Activated gamma-delta T cell (primary cell): ENCODE measurements around the gene NPR2.

Experiments
- DNase-seq: peaks from one replicate; lab custom pipeline; 2025; lab: John Stamatoyannopoulos, UW
- total RNA-seq, 2 donors: gene quantifications; one replicate each; lab custom pipeline; 2026; lab: John Stamatoyannopoulos, UW

NPR2 gene
- 8.8 to 9.6 reads per million in 2 donors for total RNA-seq

DNA sequence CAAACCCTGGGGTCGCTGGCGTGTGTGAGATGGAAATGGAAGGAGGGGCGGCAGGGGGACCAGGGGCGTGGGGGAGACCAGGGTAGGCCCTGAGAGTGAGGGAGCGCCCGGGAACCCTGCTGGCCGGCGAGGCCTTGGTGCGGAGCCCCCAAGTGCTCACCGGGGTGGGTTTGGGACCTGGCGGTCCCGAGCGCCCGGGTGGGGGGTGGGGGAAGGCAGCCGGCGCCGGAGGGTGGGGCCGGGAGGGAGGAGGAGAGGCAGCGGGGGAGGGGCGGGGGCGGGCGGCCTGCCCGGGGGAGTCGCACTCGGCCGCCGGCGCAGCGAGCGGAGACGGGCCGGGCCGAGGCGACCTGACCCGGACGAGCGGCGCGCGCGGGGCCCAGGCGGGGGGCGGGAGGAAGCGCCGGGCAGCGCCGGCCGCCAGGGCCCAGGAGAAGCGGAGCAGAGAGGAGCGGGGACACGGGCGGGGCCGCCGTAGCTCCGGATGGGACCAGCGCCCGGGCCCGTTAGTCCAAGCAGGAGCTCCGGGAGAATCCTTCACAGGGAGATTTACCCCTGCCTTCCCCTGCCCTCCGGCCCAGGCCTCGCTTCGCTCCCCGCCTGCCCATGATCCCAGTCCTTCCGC, at the start of gene NPR2:
Gene NPR2, plus strand, starts transcription at position 295 of the 625 bp plus-strand sequence. CDS start 818 bp downstream, outside the sequence.
- no peak for DNase-seq

DNA sequence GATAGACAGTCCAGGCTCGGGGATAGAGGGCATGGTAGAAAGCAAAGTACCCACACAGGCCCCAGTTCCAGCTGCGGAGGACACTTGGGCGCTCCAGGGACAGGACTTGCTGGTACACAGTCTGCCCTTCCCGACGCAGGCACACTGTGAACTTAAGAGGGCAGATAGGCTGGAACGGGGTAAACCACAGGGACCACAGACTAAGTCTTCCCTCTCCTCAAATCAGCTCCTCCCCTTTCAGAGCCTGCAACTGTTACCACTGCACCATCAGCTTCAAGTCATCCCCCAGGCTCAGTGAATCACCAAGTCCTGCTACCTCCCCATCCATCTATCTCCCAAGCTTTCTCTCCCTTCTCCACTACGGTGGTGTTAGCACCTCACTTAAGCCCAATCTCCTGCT, 49.7 kb upstream of the NPR2 start:
- no peak for DNase-seq

DNA sequence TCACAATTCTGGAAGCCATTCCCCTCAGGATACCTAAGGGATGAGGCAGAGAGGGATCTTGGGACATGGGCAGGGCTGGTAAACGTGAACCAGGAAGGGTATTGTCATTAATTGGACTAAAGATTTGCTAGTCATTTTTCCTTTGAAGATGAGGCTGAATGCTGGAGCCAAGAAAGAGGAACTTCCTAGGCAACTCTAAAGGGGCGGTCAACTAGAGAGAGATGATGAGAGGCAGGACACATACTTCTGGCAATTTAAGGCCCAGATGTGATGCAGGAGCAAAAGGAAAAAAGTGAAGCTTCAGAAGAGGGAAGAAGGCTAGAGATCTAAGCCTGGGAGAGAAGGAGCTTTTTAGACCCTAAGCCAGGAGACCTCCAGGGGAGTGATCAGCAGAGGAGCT, 47.9 kb upstream of the NPR2 start:
- no peak for DNase-seq

DNA sequence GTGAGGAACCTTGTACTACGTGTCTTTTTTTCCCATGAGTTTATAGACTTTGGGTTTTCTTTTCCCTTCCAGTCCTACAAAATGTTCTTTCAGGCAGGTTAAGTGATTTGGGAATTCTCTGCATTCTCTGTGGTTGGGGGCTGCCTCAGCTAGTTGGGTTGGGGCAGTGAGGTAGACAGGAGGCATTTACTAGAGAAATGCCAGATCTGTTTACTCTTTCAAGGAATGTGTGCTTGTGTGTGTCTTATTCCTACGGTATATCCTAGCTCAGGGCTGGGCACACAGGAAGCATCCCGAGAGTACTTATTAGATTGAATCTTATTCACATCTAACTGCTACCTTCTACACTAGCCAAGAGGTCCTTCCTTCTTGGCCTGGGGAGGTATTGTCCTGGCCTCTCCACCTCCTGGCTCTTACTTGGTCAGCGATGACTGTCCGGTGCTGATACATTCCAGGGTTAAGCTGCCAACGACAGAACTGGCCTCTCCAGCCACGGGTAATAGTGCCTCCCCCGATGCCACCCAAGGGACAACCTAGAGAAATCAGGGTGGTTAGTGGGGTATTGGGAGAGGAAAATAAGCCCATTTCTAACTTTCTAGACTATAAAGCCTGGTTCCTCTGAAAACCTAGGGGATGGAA, 47.4 kb upstream of the NPR2 start:
- DNase-seq: no peak

DNA sequence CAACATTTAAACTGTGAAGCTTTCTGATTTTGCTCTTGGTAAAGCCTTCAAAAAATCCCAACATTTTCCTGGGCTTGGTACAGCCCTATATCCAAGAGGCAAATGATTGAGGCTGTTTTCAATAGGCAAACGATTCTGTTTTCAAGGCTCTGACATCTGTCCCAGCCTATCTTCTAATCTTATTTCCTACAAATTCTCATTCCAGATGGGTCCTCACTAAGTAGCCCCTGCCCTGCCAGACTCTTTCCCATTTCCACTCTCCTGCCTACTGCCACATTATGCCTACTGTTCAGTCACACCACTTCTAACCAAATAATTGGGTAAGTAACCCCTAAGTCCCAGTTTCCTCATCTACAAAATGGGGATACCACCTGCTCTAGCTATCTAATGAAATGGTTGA, 45.8 kb upstream of the NPR2 start:
- DNase-seq: no peak

DNA sequence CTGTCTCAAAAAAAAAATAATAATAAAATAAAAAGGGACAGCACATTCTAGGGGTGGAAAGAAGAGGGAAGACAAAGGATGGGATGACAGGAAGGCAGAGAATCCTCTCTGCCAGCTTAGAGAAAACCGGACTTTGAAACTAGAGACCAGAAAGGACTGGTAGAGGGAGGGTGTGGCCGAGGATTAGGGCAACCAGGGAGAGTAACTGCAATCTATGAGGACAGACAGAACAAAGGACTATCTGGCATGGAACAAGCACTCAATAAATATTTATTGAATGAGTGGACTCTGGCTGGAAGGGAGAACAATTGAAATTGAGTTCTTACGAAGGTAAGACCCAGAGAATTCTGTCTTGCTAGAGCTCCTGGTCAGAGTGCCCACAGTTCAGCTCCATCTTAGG, 44.8 kb upstream of the NPR2 start:
- no peak for DNase-seq

DNA sequence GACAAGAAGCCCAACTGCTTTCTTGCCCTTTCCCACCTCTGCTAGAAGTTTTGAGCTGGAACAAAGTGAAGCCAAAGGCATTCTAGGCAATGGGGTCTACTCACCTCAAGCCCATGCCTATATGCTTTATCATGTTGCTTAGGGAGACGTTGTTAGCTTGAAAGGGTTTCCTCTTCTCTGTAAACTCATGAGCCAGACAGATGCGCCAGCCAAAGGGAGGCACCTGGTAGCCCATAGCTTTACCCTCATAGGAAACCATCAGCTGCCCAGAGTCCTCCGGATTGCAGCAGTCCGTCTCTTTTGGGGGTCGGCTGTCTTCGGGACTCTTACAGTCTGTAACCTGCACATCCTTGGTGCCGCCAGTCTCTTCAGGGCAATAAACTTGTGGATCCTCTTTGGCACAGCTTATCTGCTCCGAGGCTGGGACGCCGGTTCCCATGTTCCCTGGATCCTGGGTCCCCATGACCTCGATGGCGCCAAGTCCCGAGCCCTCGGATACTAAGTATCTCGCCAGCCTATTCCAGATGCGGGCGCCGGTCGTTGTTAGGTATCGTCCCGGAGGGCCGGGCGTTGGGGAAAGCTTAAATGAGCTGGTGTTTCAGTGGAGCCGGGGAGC, 43.0 kb upstream of the NPR2 start:
- DNase-seq: no peak

DNA sequence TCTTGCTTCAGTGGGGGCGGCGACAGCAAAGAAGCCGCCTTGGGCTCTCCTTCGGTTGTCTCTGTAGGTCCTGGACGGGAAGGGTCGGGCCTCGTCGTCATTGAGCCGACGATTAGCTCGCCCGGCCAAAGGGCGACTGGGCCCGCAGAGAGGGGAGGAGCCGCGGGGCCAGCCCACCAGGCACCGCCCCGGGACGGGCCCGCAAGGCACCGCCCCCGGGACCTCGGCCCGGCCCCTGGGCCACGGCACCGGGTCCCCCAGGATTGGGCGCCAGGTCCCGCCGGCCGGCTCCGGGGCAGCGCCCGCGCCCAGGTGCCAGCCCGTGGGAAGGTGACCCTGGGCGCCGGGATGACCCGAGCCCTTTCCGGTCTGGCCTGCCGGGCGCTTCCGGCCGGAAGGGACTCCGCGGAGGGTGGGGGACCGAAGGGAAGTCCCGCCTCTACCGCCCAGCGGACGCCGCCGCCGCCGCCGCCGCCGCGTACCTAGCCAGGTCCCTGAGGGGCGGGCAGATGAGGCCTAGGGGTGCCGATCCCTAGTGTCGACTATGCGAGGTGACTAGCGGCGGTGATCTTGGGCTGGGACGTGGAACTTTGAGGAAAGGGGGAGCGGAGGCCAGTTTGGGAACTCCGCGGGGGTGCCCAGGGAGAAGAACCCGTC, 42.4 kb upstream of the NPR2 start, which contains the start of the genes GBA2 and RGP1:
Gene GBA2, minus strand, starts transcription at position 371 of the 657 bp plus-strand sequence. CDS start 524 bp downstream, outside the sequence.
Gene RGP1, plus strand, starts transcription at position 430 of the 657 bp plus-strand sequence. CDS start 469 bp downstream, outside the sequence.
- DNase-seq: peak; percentile 61

DNA sequence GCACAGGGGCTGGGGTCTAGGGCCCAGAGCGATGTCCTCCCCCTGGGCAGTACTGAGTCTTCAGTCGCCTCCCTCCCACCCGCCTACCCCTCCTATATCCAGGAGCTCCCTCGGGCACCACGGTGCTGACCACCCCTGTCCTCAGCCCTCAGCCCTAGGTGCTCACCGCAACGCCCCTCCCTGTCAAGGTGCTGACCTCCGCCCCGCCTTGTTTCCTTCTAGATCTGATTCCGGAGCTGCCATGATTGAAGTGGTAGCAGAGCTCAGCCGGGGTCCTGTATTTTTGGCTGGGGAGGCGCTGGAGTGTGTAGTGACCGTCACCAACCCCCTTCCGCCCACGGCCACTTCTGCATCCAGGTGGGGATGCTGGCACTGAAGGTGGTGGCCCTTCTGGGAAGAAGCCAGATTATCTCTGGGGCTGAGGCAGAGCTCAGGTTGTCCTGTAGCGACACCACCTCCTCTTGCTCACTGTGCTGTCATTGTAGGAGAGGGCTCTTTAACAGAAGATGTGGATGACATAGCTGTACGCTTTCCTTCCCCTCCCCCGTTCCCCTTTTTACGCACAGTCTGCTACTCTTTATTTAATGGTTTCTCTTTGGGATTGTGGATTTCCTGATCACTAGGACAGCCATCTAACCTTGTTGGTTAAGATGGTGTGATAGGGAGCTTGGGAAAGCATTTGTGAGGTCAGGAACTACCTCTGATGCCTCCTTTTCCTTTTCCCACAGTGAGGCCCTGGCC, 41.7 kb upstream of the NPR2 start:
- DNase-seq: no peak

DNA sequence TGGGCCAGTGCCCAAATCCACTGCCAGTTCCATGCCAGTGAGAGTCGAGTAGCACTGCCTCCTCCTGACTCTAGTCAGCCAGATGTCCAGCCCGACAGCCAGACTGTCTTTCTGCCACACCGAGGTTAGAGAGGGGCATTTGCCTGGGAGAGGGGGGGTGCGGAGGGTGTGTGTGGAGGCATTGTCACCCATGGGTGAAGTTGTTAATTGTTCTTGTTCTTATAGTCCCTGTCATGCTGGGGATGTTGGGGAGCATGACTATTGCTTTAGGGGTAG, 41.2 kb upstream of the NPR2 start:
- DNase-seq: no peak

DNA sequence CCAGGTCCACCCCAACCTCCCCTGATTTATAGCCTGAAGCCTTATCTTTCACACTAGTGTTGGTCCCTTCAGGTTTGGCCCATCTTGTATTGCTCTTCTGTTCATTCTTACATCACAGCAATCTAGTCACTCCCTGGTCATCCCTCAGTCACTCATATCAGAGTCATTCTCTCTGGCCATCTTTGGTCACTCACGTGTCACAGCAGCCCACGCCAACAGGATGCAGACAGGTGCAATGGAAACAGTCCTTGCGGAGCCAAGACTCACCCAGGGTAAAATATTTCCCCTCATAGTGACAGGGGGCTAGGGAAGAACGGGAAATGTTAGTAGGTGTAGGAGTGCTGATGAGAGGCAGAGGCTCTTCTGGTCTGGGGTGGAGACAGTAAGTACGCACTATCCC, 37.9 kb upstream of the NPR2 start:
- no peak for DNase-seq

DNA sequence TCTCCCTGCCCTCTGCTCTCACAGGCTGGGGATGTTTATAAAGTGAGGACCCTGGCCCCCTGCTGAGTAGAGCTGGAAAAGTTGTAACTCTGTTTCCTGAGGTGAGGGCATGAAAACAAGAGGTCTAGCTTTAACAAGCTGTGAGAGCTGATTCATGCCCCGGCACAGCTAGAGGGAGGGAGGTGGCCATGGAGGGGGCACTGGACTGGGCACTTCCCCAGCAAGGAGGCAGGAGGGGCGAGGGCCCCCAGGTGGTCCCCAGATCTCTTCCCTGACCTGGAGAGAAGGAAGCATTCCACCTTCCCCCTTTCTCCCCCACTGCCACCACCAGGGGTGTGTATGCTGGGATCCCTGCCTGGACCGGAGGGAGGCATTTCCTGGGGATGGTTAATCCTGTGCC, 37.1 kb upstream of the NPR2 start, which contains the start of gene MSMP:
Gene MSMP, minus strand, starts transcription at position 13 of the 400 bp plus-strand sequence. CDS start 147 bp downstream, outside the sequence.
- DNase-seq: no peak

DNA sequence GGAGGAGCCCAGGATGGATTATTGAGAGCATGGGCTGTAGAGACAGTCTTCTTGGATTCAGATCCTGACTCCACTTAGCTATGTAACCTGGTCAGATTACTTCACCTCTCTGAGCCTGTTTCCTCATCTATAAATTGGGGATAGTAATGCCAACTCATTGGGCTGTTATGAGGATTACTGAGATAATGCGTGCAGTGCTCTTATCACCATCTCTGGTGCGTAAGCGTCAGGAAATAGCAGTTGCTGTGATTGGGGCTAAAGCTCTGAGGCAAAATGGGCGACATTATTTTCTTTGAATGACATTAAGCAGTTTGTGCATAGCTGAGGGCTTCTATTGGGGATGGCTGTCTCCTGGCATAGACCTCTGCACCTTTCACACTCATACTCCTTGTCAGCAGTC, 36.3 kb upstream of the NPR2 start:
- no peak for DNase-seq

DNA sequence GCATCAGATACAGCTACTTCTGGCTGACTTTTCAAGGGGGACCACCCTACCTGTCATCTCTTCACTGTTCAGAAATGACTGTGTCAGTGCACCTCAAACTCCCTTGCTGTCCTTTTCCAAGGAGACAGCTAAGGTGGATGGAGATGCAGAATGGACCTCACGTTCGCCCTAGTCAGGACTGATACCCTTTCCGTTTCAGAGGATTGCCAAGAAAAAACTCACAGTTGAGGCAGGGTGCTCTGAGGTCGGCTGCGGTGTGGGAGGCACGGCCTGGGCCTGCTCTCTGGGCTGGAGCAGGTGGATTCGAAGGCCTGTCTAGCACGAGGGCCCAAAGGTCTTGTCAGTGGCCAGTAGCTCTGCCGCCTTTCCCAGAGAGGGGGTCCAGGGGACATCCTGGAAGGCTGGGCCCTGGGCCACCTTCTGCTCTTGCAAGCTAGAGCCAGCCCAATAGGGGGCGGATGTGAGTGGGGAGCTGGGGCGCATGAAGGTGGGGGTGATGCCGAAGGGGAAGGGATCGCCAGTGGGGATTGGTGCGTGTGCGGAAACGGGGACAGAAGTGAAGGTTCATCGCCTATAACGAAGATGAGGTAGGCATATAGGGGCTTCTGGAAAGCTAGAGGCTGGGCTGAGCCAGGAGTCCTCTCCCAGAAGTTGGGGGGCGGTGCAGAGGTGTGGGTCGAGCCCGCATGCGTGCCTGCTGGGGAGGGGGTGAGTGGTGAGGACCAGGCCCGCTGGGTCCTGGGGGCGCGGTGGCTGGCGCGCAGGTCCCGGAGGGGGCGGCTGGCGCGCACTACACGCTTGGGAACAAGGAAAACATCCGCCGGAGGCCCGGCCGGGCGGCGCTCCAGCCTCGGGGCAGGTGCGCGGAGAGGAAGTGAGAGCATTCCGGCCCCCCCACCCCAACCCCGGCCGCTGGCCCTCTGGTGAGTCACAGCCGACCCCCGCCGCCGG, 34.8 kb upstream of the NPR2 start:
- peak; percentile 31 for DNase-seq

DNA sequence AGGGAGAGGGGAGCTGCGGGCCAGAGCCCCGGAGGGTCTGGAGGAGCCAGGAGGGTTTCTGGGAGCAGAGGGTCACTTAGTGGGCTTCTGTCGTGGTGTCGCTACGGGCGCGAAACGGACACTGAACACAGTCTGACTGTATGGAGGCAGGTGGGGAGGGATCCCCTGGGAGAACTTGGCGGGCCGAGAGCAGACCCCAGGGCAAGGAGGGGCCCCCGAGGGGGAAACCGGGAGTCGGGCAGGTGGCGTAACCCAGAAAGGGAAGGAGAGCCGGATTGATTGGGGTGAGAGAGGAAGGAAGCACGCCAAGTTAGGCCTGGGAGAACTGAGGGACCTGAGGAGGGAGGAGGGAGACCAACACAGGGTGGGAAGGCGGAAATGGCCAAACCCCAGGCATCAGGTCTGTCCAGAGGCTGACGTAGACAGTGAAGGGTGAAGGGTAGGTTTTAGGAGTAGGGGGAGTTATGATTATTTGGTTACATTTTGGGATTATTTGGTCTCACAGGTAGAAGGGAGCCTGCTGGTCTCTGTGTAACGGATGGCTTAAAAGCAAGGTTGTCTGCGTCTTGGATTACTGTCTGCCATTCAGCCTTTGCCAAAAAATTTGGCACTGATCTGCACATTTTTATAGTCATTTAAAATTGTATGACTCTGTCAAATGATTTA, 34.0 kb upstream of the NPR2 start:
- no peak for DNase-seq

DNA sequence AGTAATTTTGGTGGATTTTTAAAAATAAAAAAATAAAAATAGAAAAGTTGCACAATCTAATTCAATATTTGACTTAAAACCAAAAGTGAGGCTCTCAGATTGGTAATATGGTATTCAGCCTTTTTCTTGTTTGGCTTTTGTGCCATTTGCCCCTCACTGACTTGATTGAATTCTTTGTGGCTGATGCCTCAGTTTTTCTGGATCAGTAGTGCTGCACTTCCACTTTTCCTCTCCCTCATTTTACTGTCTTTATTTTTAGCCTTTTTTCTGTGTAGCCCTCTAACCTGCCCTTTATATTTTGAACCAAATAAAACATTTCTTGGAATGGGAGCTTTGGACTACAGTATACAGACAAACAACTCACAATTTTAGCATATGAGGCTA, 33.5 kb upstream of the NPR2 start:
- no peak for DNase-seq

DNA sequence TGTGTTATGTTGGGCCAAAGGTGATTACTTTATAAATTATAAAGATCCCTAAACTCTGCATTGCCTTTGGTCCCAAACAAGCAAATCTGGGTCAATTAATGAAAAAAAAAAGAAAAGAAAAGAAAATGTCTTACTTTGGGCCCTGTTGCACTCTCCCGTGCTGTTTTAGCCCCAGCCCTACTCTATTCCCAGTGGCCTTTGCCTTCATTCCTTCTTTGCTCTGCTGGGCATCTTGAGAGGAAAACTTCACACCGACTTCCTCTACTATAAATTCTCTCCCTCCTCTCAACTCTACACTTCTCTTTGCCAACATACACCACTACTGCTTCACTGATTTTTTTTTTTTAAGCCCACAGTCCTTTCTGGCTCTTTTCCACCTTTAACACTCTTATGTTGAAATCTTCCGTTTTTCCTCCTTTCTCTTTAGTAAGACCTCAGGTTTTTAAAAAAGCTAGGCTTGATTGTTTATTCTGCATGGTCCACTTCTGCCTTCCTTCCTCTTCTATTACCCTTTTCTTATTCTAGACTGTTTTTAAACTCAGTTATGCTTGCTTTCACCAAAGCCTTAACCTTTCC, 32.8 kb upstream of the NPR2 start:
- DNase-seq: no peak

DNA sequence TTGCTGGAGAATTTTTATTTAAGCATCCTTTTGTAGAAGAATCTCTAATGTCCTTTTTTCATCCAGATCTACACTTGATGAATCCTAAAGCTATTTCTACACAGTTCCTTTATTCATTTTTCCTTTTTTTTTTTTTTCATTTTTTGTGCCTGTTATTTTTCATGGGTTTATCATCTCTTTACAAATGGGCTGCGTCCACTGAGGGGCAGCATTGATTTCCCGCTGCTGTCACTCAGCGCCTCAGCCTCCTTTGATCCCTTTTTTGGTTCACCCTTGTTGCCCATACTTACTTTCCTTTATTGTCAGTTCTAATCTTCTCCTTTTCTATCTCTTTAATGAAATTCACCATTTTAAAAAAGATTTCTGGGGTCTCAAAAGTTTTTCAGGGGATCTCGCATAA, 31.6 kb upstream of the NPR2 start:
- no peak for DNase-seq

DNA sequence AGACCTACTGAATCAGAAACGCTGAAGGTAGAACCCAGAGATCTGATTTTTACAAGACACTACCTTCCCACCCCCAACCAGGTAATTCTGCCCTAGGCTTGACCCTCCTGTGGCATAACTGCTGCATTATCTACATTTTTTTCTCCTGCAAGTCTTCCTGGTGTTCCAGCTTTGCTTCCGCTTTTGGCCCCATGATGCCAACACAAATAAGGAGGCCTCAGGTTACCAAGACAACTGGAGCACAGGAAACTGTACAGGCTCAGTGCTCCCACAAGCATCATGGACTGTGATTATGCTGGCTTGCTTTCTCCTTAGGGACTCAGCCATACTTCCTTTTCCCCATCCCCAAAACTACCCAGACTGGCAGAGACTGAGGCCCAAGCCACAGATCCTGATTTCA, 30.7 kb upstream of the NPR2 start:
- DNase-seq: no peak

DNA sequence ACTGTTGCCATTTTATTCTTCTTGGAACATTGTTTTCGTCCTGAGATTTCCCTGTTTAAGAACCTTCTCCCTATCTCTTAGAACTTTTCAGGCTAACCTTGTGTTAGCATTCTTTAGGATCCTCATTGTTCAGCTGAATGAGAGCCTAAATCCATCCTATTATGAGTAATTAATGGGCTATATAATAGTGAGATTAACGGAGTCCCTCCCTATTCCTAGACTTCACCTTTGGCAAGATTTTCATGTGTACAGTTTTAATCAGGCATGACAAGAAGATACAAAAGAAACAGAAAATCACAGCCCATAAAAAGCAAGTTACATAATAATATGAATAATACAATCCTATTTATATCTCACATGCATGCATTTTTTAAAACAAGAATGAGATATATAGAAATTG, 28.2 kb upstream of the NPR2 start:
- DNase-seq: no peak
